Ascending aorta (tissue), 2 donors: Measurements from ENCODE around the gene ISLR2. TPM values are rescaled to one million over a fixed set of nuclear protein-coding genes. Genes with fewer than 3 reads are reported as not detected.
"Not testable (repeated sequence)": the region's sequence is repeated elsewhere in the genome, so short reads cannot be mapped to it uniquely, and the experiment has no call there.

Source experiments
- DNase-seq, 2 donors: peaks; one replicate each; pipeline ENCODE4 v3.0.0-alpha.2; 2019; ENCODE audit warnings: low spot score in 2 of 2
- H3K27ac ChIP-seq, 2 donors: fragments of 200-600 bp; sonication (generic); one replicate each; pipeline ENCODE4 v1.5.1; 2016 to 2017; ENCODE audit warnings: mild to moderate bottlenecking in 1 of 2
- H3K27me3 ChIP-seq: fragments of 200-600 bp; sonication (generic); one replicate; pipeline ENCODE4 v1.5.1; 2017
- H3K36me3 ChIP-seq, 2 donors: fragments of 200-600 bp; sonication (generic); one replicate each; pipeline ENCODE4 v1.5.1; 2016
- H3K4me1 ChIP-seq, 2 donors: fragments of 200-600 bp; sonication (generic); one replicate each; pipeline ENCODE4 v1.5.1; 2016 to 2017; ENCODE audit warnings: mild to moderate bottlenecking in 1 of 2
- H3K4me3 ChIP-seq, 2 donors: fragments of 200-600 bp; sonication (generic); one replicate each; pipeline ENCODE4 v1.5.1; 2016 to 2017; ENCODE audit warnings: mild to moderate bottlenecking in 1 of 2
- H3K9me3 ChIP-seq, 2 donors: fragments of 200-600 bp; sonication (generic); one replicate each; pipeline ENCODE4 v1.5.1; 2016
- intact Hi-C: fragments of 100-400 bp; cut with DNase I; formaldehyde crosslinking; loops from one replicate; pipeline ENCODE4 v1.15.1; 2023
- total RNA-seq: library from RNA; depleted of rRNA; stranded (reverse); fragments of >200 nt; gene quantifications from one replicate; pipeline ENCODE4 v1.1.0, GENCODE V29; 2016
- TF ChIP-seq, protein P1 (sequence below), 3 experiments: fragments of 200-600 bp in 2 of 3; fragments of 450-650 bp in 1 of 3; sonication (generic) in 2 of 3; IDR thresholded peaks; one replicate each; pipeline ENCODE4 v1.5.1; 2016 to 2019; ENCODE audit warnings: antibody characterized with exemption in 3 of 3, mild to moderate bottlenecking in 1 of 3, moderate library complexity in 1 of 3

Gene ISLR2
- total RNA-seq, result 0.64 TPM

GRCh38 chr15:74130155-74130848 lies at the start of gene ISLR2:
Gene ISLR2 (plus strand): TSS chr15:74130586. CDS start chr15:74132755, 2,169 bp downstream.
- TF ChIP-seq, protein P1, sequence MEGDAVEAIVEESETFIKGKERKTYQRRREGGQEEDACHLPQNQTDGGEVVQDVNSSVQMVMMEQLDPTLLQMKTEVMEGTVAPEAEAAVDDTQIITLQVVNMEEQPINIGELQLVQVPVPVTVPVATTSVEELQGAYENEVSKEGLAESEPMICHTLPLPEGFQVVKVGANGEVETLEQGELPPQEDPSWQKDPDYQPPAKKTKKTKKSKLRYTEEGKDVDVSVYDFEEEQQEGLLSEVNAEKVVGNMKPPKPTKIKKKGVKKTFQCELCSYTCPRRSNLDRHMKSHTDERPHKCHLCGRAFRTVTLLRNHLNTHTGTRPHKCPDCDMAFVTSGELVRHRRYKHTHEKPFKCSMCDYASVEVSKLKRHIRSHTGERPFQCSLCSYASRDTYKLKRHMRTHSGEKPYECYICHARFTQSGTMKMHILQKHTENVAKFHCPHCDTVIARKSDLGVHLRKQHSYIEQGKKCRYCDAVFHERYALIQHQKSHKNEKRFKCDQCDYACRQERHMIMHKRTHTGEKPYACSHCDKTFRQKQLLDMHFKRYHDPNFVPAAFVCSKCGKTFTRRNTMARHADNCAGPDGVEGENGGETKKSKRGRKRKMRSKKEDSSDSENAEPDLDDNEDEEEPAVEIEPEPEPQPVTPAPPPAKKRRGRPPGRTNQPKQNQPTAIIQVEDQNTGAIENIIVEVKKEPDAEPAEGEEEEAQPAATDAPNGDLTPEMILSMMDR (IDR thresholded peaks at IDR 0.05), result no peak
- Histone ChIP-seq H3K36me3 (no peaks in the 10 kb centered on the region), H3K9me3 (peaks cover 0 to 5% of the 10 kb centered on the region in 2 donors), H3K27ac (no peak within 1 kb of the TSS), H3K4me3 (peak within 1 kb of the TSS; percentile 25 to 34), H3K27me3 (peaks cover 35% of the 10 kb centered on the region), H3K4me1 (peaks cover 0 to 15% of the 10 kb centered on the region in 2 donors)
- no peak for DNase-seq
- intact Hi-C loops, result no loop called here

DNA sequence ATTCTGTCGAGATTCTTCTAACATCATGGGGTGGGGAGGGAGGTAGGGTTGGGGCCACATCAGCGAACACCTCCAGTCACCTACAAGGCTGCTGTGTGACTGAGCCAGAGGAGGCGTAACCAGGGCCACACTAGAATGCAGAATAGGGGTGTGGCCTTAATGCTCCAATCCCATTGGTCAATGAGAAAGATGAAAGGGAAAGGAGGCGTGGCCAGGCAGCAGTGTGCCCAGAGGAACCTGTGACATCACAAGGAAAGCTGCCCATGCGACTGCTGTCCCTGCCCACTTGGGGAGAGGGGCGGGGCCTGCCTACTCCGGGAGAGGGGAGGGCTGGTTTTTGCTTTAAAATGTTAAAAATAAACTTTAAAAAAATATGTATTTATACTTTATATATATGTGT lies 47.9 kb upstream of the ISLR2 start, which contains the start of gene GOLGA6A:
GOLGA6A (minus strand) TSS at position 101 of the 400 bp plus-strand sequence; CDS start at position 60, 41 bp downstream.
- intact Hi-C loops, H3K4me1 ChIP-seq: not testable (repeated sequence)

DNA sequence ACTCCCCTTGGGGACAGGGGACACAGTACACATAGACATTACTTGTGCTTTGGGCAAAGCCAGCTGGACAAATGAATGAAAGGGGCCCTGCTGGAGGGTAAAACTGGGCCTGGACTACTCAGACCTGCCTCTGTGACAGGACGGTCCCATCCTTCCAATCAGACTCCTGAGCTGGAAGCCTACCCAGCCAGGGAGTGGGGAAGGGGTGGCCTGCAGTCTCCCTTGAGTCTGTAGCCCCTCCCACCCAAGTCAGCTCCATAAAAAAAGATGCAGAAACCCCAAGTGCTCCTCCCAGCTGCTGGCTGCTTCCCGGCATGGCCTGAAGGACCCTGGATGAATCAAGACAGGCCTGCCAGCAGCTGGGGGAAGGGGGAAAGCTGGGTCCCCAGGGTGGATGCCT lies 35.8 kb upstream of the ISLR2 start:
- H3K36me3 ChIP-seq, H3K9me3 ChIP-seq, H3K27me3 ChIP-seq, H3K4me1 ChIP-seq, H3K4me3 ChIP-seq, DNase-seq, intact Hi-C loops, H3K27ac ChIP-seq: not testable (repeated sequence)

More for the DNA sequence above, 47.9 kb upstream of the ISLR2 start, which contains the start of gene GOLGA6A:
- H3K27me3 ChIP-seq, H3K36me3 ChIP-seq, H3K4me3 ChIP-seq, H3K27ac ChIP-seq, H3K9me3 ChIP-seq, DNase-seq: not testable (repeated sequence)

- H3K9me3 ChIP-seq, H3K4me1 ChIP-seq, DNase-seq, H3K27ac ChIP-seq, H3K27me3 ChIP-seq, H3K36me3 ChIP-seq, intact Hi-C loops, H3K4me3 ChIP-seq: not testable (repeated sequence)
Observed at GRCh38 chr15:74095610-74096009, 34.8 kb upstream of the ISLR2 start.

DNA sequence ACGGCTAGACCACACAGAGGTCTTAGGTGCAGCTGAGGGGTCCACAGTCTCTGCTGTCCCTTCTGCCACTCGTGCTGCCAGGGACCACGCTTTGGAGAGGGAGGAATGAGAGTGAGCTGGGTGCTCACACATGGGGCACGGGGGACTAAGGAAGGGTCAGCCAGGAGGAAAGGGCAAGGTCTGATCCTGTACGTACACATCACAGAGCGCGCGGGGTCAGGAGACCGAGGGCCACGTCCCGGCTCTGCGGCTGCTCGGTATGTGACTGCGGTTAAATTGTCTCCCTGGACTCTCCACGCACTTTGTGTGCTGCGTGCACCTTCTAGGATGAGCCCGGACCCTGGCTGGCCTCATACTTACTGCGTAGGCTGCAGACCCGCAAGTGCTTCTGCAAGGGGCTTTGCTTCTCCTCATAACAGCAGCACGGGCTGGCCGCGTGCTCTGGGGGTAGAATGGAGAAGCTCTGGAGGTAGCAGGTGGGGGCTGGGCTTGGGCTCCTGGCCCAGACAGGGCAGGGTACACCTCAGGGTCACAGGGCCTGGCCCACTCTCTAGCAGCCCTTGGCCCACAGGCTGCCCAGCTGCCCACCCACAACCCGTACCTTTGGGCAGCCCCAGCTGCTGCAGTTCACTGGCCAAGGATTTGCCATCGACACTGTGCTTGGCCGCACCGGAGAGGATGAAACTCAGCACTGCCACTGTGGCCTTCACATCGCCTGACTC lies 33.5 kb upstream of the ISLR2 start:
- intact Hi-C loops, H3K9me3 ChIP-seq, H3K4me3 ChIP-seq, H3K4me1 ChIP-seq, H3K36me3 ChIP-seq, DNase-seq, H3K27ac ChIP-seq, H3K27me3 ChIP-seq: not testable (repeated sequence)

- peak overlapping the region; percentile 11 to 69 for H3K27ac ChIP-seq
- peak overlapping the region; percentile 48 to 57 for H3K4me3 ChIP-seq
Observed at GRCh38 chr15:74099963-74100733, 30.2 kb upstream of the ISLR2 start.

GRCh38 chr15:74108111-74108510 lies 22.3 kb upstream of the ISLR2 start:
- no peaks in the 10 kb centered on the region for H3K36me3 ChIP-seq
- no peak for DNase-seq
- no peaks in the 10 kb centered on the region for H3K9me3 ChIP-seq
- TF ChIP-seq, protein P1 (IDR thresholded peaks at IDR 0.05), result no peak
- intact Hi-C loops, result no loop called here
- H3K4me1 ChIP-seq, result no peaks in the 10 kb centered on the region
- H3K27me3 ChIP-seq, result no peaks in the 10 kb centered on the region
- H3K27ac ChIP-seq, result no peak overlapping the region
- no peak overlapping the region for H3K4me3 ChIP-seq

More at GRCh38 chr15:74099963-74100733, 30.2 kb upstream of the ISLR2 start:
- H3K9me3 ChIP-seq, H3K27me3 ChIP-seq, H3K4me1 ChIP-seq, H3K36me3 ChIP-seq, intact Hi-C loops: not testable (repeated sequence)
- DNase-seq, result peak; percentile 81 to 96

DNA sequence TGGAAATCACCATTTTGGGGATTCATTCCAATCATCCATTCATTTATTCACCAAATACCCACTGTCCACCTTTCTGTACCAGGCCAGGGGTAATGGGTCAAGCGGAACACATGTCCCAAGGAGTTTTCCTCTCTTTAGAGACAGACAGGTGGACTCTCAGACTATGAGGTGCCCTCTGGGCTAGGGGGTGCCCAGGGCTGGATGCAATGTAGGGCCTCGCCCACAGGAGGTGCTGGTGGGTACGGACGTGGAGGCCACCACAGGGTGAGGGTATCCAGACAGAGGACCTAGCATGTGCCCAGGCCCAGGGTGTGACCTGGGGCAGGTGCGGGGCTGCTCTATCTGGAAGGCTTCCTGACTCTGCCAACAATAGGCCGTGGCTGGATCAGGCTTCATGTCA lies 21.8 kb upstream of the ISLR2 start:
- H3K9me3 ChIP-seq, intact Hi-C loops, H3K27ac ChIP-seq, H3K27me3 ChIP-seq, H3K4me1 ChIP-seq, H3K36me3 ChIP-seq, DNase-seq, H3K4me3 ChIP-seq: not testable (repeated sequence)
